GM21381 (cell line): ENCODE data around the gene LRRC4C.

Experiments
- ATAC-seq: cut with Tn5 transposase; IDR thresholded peaks from one replicate; pipeline ENCODE4 v1.9.1; 2021; ENCODE audit warnings: mild to moderate bottlenecking, moderate library complexity; ENCODE audit not compliant: unreplicated experiment

LRRC4C gene

DNA sequence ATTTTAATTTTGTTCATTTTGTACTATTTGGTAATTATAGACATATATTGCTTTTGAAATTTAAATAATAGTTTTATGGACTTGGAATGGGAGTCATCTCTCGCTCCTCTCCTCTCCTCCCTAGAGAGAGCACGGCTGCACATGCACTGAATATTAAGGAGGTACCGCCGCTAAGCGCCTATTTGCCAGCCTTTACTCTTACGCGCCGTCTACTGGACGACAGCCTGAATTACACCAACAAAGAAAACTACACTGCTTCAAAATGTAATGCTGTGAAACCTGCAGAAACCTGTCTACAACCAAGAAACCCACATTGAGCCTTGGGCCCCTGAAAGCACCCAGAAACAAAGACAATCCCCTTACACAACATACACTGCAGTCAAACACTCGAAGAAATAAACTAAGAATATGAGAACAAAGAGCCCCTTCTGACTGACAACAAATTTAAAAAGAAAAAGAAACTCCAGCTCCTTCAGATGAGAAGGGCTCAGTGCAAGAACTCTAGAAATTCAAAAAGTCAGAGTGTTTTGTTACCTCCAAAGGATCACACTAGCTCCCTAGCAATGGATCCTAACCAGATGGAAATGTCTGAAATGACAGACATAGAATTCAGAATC lies 737.2 kb downstream of the LRRC4C start:
- no peak for ATAC-seq

DNA sequence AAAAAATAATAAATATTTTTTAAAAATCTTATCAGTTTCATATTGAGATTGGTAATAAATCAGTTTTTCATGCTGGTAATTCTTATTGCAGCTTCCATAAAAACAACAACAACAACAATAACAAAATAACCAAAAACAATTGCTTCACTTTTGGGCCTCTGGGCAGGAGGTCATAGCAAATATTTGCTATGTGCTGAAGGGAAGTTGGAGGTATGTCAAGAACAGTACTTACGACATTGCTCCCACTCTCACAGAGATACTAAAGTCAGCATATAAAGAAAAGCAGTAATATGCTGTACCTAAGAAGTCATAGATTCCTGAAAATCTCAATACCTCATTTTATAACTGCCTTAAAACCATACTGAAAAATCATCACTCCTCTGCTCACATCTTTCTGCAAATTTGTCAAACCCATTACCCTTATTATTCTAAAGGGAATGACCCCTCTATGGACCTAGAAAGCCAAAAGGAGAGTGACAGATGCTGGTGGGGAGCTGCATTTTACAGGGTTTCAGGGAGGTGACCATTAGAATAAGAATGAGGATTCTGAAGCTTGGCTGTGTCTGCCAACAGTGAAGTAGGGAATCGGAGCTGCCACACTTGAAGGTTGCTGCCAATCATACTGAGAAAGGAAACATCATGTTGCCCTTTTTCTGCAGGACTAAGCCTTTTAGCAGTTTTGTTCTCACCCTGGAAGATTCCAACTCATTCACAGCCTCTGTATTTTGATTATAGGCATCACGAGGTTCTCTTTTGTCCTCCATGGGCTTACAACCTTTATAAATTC lies 742.9 kb downstream of the LRRC4C start:
- no peak for ATAC-seq

DNA sequence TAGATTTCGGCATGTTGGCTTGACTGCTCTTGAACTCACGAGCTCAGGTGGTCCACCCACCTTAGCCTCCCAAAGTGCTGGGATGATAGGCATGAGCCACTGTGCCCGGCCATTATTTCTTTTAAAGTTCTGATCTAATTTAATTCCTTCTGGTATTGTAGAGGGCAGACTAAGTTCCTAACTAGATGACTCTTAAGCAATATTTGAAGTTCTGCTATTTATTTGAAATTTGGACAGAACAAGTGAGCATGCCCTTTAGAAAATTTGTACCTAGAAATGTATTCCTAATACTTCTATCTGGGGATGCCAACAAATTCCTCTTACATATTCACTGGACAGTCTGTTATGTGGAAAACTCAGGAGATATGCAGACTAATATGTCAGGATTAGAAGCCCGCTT lies 746.4 kb downstream of the LRRC4C start:
- ATAC-seq, result no peak

DNA sequence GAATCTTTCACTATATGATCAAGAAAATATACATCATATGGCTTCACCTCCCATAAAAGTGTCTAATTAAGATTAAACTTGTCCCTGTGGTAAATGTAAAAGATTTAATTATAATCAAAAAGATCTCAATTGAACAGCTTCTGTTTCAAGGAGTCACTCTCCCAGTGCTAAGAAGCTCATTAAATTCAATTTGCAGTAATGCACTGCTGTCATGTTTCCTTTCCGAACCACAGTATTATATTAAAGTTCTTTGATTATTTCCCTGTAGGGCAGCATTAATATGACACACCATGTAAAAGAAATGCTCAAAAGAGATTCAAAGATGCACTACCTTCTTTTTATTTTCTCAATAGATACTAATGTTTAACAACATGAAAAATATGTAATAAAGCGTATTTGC lies 758.4 kb downstream of the LRRC4C start:
- no peak for ATAC-seq

DNA sequence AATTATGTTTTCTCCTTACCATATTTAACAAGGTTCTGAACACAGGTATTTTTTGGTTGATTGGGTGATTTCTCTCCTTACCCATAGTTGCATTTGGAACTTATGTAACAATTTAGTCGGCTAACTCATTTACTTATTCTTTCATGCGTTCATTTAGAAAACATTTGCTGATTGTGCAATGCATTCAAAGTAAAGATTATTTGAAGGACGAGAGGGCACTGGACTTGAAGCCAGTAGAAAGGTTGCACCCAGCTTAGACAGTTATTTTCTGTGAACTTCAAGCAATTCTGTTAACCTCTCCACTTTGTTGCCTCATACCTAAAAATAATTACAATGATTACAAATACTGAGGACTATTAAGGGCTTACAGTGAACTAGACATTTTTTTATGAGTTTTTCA lies 769.6 kb downstream of the LRRC4C start:
- ATAC-seq, result no peak

DNA sequence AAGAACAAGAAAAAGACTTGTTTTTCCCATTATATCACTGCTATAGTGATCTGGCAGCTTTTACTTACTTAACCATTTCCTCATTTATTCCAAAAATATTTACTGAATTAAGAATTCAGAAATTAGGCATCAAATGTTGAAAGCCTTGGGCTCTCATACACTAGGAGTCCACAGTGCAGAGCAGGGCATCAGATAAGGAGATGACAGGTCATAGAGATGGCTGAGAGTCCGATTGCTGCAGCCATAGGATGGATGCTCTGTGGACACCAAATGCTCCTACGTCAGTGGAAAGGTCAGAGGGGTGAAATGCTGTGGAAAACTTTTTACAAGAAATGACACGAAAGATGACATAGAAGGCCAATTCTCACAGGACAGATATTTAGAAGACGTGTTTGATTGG lies 771.1 kb downstream of the LRRC4C start:
- no peak for ATAC-seq

DNA sequence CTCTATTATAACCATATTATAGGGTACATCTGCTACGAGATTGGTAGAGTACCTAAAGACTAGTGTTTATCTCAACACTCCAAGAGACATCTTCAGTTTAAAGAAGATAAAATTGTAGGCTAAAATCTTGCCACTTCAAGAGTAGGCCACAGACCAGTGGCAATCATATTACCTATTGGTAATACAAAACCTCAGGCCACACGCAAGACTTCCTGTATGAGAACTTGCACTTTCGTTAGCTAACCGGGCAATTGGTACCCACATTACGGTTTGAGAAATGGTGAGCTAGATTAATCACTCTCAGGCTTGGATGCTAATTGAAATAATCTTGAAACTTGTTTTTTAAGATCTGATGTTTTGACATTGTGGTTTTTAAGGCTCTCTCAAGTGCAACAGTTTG lies 772.7 kb downstream of the LRRC4C start:
- no peak for ATAC-seq

DNA sequence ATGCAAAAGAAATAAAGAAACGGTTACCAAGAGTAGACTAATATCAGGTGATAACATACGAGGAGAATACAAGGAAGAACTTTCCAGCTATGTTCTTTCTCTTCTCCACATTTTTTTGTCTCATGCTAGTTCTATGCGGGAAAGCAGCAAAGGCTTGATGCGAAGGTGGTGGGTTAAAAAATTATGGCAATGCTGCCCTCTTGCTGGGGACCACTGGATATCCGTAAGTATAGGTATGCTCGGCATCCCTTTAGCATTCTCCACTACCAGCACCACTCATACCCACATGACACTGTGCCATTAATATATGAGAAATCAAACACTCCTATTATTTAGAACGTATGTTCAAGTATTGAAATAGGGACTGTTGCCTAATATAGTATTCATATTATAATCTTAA lies 776.4 kb downstream of the LRRC4C start:
- ATAC-seq, result no peak

DNA sequence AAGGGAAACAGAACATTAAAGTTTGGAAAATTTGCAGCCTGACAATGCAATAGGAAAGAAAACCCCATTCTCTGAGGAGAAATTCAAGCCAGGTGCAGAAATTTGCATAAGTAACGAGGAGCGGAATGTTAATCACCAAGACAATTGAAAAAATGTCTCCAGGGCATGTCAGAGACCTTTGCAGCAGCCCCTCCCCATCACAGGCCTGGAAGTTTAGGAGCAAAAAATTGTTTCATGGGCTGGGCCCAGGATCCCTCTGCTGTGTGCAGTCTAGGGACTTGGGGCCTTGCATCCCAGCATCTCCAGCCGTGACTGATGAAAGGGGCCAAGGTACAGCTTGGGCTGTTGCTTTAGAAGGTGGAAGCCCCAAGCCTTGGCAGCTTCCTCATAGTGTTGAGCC lies 780.2 kb downstream of the LRRC4C start:
- no peak for ATAC-seq

DNA sequence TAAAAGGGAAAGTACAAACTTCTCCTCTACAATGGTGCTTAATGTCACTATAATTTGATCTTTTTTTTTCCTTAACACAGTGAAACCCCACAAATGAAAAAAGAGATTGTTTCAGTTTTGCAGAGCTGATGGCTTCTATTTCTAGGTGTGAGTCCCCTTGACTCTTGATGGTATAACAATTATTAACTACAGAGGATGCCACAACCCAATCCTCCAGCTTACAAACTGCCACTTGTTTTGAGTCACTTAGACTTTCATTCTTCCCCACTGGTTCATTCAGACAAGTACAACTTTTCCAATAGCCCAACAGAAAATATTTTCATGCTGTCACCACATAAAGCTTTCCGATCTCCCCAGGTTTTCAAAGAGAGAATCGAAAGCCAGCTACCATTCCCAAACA lies 812.2 kb downstream of the LRRC4C start:
- no peak for ATAC-seq

DNA sequence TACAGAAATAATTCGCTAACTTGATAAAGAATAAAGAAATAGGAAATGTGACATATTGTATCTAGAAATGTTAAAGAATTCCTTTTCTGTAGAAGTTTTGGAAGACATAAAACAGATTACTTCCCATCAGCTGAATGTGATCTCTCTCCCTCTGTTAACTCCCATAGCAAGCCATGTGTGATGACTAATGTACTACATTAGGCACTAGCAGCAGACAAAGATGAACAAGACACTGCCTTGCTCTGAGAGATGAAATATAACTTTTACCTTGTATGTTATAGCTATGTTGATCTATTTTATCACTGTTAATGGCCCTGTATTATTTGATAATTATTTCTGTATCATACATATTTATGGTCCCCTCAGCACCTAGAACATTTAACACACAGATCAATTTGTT lies 817.2 kb downstream of the LRRC4C start:
- ATAC-seq, result no peak

DNA sequence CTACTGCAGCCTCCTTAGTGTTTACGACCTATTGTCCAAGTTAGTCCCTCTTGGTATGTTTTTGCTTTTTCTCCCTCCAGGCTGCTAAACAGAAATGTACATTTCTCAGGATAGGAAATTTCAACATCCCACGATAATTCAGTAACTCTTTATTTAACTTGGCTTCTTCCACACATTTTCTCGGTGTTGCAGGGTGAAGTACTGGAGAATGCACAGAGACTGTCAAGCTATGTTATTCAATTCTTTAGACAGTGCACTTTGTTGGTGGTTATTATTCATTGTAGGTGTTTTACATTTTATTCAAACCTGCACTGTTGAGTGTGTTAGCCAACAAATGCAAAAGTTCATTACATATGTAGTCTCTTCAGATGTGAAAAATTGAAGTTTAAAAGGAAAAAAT lies 839.8 kb downstream of the LRRC4C start:
- ATAC-seq, result no peak

DNA sequence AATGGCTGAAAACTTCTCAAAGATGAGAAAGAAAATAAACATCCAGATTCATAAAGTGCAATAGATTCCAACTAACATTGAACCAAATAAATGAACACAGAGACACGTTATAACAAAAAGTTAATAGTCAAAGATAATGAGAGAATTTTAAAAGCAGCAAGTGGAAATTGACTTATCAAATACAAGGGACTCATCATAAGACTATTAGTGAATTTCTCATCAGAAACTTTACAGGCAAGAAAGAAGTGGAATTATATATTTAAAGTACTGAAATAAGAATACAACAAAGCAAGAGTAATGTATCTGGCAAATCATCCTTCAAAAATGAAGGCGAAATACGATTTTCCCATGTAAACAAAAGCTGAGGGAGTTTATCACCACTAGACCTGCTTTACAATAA lies 852.7 kb downstream of the LRRC4C start:
- no peak for ATAC-seq

DNA sequence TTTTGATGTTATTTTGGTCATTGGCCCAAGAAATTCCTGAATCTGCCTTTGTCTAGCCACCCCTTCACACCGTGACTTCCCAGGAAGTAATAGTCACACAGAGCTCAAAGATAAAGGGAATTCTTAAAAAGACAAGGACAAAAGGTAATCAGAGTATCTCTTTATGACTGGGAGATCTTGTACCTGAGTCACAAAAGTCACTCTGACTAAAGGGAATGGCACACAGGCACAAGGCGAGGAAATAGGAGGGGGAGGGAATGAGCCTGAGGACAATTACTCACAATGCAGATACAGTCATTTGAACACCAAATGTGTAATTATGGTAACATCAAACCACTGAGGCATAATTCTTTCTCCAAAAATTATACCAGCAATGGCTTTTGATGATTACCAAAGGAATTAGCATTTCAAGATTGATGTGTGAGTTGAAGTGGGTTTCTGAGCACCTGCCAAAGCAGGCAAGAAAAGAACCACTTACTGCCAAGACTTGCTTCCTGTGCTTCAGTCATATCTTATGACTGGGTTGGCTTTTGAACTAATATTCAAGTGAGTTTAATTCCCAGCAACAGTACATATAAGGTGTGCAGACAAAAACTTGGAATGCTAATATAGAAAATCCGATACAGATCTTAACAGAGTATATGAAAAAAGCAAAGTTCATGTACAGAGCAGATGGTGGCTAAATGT lies 856.4 kb downstream of the LRRC4C start:
- no peak for ATAC-seq

DNA sequence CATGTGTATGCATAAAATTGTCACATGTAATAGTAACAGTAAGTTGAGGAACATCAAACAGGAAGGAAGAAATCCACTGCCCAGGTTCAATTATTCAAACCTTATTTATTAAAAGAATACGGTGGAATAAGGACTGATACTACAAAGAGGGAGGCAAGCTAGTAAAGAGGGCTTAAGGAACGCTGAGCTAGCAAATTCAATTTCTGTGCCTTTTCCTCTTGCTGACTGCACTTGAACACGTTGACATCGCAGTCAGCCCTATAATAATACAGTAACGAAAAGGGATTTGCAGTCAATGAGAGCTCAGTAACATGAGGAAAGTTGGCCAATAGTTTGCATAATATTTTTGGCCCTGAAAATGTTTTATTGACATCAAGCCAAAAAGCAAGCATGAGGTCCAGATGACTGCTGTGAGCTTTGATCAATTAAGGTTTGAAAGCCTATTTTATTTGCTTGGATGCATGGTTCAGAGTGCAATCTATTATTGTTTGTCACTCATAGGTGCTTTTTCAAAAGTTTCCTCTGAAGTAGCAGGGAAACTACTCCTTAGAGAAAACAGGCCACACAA lies 861.8 kb downstream of the LRRC4C start:
- ATAC-seq, result no peak

DNA sequence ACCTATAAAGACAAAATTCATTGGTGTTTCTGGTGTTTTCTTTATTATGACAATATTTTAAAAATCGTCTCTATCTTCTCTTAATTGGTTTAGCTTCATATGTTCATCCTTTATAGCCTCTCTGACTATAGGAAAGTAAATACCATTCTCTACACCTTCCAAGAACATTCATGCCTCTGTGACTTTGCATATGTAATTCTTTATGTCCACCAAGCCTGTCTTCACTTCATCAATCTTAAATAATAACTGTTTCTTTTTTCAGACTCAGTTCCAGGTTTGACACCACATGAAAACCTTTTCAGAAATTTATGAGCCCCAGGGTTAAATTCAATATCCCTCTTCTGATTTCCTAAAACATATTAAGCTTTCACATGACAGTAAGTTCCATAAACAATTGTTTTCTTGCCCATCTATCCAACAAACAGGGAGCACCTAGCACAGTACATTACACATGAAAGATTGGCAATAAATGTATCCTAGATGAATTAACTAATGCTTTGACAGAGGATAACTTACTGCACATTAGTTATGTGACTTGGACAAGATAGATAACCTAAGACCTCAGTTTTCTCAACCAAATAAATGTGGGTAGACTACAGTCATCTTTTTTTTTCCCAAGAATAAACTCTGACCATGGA lies 886.1 kb downstream of the LRRC4C start:
- ATAC-seq, result no peak

DNA sequence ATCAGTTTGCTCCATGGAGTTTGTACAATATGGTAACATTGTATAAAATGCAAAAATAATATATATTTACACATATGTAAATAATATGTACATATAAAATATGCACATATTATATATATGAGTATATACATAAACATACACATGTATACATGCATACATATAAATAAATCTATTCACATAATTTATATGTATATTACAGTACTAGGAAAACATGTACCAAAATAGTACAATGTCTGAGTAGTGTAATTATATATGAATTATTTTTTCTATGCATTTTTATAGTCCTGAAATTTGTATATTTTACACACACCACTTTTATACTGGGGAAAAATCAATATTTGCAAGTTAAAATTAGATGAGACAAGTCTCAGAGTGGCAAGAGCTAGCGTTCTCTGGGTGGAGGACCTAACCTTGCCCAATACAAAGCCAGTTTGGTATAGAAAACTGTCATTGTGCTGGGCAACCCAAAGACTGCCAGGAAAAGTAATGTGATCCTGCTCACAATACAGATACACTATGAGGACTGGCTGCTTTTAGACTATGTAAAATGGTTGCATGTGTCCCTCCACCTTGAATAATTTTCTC lies 889.4 kb downstream of the LRRC4C start:
- ATAC-seq, result no peak

DNA sequence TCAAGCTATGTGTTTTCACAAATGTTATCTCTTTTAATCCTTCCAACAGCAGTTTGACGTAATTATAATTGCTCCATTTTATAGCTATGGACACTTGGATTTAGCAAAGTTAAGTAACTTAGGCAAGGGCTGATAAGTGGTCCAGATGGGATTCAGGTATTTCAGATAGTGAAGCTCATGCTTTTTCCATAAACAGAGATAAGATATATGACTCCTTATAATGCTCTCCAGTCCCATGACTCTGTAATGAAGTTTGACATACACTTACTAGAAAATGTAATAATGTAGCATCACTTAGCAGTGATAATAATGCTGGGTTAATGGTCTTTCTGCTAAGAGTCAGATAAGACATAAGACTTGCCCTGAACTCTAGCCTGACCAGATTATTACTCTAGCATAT lies 892.1 kb downstream of the LRRC4C start:
- ATAC-seq, result no peak

DNA sequence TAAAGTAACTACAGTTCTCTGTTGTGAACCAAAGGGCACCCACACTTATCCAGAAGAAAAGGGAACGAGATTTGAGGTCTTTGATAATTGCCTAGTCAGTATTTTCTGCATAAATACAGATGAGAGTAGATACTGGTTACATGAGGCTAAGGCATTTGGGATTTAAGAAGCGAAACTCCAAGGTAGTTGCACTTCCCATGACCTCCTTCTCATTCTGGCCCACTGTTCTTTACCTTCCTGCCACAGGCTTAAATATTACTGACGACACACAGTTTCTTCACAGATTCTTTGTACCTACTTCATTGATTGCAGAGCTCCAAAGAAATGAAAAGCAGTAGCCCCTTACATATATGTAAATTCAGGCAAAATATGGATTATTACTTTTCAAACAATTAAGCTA lies 915.3 kb downstream of the LRRC4C start:
- no peak for ATAC-seq

DNA sequence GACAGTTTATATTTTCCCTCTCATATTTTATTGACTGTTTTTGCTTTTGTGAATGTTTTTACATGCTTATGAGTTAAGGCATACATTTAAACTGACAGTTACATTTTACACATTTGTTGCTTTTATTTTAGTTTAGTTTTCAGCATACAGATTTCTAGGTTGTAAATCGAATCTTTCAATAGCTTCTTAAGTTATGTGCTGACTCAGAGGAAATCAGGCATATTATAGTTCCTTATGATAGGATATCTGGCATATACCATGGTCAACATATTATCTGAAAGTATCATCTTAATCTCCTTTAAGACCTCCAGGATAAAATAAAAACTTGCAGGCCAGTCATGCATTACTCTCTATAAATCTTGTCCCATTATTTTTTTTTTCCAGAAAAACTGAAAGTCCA lies 916.6 kb downstream of the LRRC4C start:
- no peak for ATAC-seq

DNA sequence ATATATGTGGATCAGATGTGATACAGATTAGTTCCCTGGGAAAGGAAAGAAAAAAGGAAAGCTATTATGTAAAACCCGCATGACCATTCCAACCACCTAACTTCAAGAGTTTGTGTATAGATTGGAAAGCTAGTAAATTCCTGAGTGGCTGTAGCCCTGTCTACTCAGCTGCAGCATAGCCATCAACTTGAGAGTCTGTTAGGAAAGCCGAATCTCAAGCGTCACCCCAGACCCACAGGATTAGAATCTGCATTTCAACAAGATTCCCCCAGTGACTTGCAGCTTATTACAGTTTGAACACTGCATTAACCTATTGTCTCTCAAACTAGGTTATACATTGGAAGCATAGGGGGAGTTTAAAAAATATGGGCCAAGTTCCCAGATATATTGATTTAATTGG lies 921.7 kb downstream of the LRRC4C start:
- ATAC-seq, result no peak
